SK-N-SH treated with all-trans-retinoic acid at 6 μM for 48 hours (cell line): ENCODE data around the gene LAPTM5.

Experiments
- BACH2 ChIP-seq: fragments of 250-450 bp; sonication (Bioruptor Pico); IDR thresholded peaks from 2 replicates; pipeline ENCODE4 v1.9.0; 2021; ENCODE audit warnings: mild to moderate bottlenecking, borderline replicate concordance
- OSR1 ChIP-seq: fragments of 250-450 bp; sonication (Bioruptor Pico); IDR thresholded peaks from 2 replicates; pipeline ENCODE4 v1.8.0; 2022; ENCODE audit warnings: moderate library complexity, mild to moderate bottlenecking, inconsistent platforms
- PPARA ChIP-seq: fragments of 250-450 bp; sonication (Bioruptor Pico); IDR thresholded peaks from 2 replicates; pipeline ENCODE4 v1.5.0; 2020; ENCODE audit warnings: mild to moderate bottlenecking, borderline replicate concordance
- TF ChIP-seq, protein P1 (sequence below): fragments of 250-450 bp; sonication (Bioruptor Pico); IDR thresholded peaks from 2 replicates; pipeline ENCODE4 v1.8.0; 2021; ENCODE audit warnings: low read depth, mild to moderate bottlenecking, moderate library complexity, borderline replicate concordance
- TF ChIP-seq, protein P2 (sequence below): fragments of 250-450 bp; sonication (Bioruptor Pico); IDR thresholded peaks from 2 replicates; pipeline ENCODE4 v1.8.0; 2020; ENCODE audit warnings: mild to moderate bottlenecking, moderate library complexity, borderline replicate concordance

DNA sequence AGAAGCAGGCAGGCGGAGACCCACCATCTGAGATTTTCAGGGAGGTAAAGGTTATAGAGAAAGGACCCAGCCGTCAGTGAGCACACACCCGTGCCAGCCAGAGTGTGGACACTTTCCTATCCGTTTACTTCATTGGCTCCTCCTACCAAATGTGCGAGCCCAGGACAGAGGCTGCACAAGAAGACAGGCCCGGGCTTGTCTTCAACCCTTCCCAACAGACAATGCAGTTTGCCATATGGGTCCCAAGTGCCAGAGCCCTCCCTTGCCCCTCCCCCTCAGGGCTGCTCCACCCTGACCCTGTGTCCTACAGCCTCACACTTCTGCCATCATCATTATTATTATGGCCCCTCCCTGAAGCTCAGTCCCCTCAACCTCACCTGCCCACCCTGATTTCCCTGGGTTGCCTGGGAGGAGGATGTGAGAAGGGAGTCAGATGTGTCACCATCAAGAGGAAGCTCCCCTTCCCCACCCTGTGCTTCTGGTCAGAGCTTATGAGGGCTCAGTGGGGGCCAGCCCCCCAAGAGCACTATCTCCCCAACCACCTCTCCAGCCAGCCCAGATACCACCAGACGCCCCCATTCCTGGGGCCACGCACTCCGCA is 9.4 kb downstream of the LAPTM5 start:
- TF ChIP-seq, protein P1, sequence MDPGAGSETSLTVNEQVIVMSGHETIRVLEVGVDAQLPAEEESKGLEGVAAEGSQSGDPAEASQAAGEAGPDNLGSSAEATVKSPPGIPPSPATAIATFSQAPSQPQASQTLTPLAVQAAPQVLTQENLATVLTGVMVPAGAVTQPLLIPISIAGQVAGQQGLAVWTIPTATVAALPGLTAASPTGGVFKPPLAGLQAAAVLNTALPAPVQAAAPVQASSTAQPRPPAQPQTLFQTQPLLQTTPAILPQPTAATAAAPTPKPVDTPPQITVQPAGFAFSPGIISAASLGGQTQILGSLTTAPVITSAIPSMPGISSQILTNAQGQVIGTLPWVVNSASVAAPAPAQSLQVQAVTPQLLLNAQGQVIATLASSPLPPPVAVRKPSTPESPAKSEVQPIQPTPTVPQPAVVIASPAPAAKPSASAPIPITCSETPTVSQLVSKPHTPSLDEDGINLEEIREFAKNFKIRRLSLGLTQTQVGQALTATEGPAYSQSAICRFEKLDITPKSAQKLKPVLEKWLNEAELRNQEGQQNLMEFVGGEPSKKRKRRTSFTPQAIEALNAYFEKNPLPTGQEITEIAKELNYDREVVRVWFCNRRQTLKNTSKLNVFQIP = no peak
- TF ChIP-seq OSR1 = no peak
- TF ChIP-seq, protein P2, sequence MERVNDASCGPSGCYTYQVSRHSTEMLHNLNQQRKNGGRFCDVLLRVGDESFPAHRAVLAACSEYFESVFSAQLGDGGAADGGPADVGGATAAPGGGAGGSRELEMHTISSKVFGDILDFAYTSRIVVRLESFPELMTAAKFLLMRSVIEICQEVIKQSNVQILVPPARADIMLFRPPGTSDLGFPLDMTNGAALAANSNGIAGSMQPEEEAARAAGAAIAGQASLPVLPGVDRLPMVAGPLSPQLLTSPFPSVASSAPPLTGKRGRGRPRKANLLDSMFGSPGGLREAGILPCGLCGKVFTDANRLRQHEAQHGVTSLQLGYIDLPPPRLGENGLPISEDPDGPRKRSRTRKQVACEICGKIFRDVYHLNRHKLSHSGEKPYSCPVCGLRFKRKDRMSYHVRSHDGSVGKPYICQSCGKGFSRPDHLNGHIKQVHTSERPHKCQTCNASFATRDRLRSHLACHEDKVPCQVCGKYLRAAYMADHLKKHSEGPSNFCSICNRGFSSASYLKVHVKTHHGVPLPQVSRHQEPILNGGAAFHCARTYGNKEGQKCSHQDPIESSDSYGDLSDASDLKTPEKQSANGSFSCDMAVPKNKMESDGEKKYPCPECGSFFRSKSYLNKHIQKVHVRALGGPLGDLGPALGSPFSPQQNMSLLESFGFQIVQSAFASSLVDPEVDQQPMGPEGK (CRISPR knock-in tag) = no peak
- no peak for TF ChIP-seq BACH2 (CRISPR knock-in tag)
- no peak for TF ChIP-seq PPARA (CRISPR knock-in tag)
